HEK293 (cell line): Measurements from ENCODE around the gene ASPHD1.

ENCODE experiments used
- MEIS1 ChIP-seq: sonication (generic); formaldehyde crosslinking; IDR thresholded peaks from 2 replicates; pipeline ENCODE4 v1.8.1; 2022; ENCODE audit warnings: missing genetic modification reagents, mild to moderate bottlenecking, borderline replicate concordance
- MYNN ChIP-seq: fragments of 450-650 bp; formaldehyde crosslinking; IDR thresholded peaks from 2 replicates; pipeline ENCODE4 v1.5.1; 2016; ENCODE audit warnings: missing biosample characterization, missing genetic modification characterization, borderline replicate concordance
- ZNF112 ChIP-seq: fragments of 450-650 bp; formaldehyde crosslinking; IDR thresholded peaks from 2 replicates; pipeline ENCODE4 v1.5.0; 2017; ENCODE audit warnings: missing biosample characterization, missing genetic modification characterization
- ZNF148 ChIP-seq: fragments of 450-650 bp; formaldehyde crosslinking; IDR thresholded peaks from 2 replicates; pipeline ENCODE4 v1.5.0; 2017; ENCODE audit warnings: missing biosample characterization, missing genetic modification characterization, borderline replicate concordance
- ZNF214 ChIP-seq: fragments of 450-650 bp; formaldehyde crosslinking; IDR thresholded peaks from 2 replicates; pipeline ENCODE4 v1.5.1; 2017; ENCODE audit warnings: missing biosample characterization, mild to moderate bottlenecking, missing genetic modification characterization, borderline replicate concordance
- ZNF223 ChIP-seq: fragments of 450-650 bp; formaldehyde crosslinking; IDR thresholded peaks from 2 replicates; pipeline ENCODE4 v1.5.1; 2016; ENCODE audit warnings: missing biosample characterization, missing genetic modification characterization
- ZNF266 ChIP-seq: fragments of 450-650 bp; formaldehyde crosslinking; IDR thresholded peaks from 2 replicates; pipeline ENCODE4 v1.5.1; 2016; ENCODE audit warnings: missing biosample characterization, missing genetic modification characterization, low read depth
- ZNF335 ChIP-seq: fragments of 450-650 bp; formaldehyde crosslinking; conservative IDR thresholded peaks from 2 replicates; pipeline ENCODE4 v1.5.1; 2016; ENCODE audit warnings: missing biosample characterization, missing genetic modification characterization
- ZNF366 ChIP-seq: fragments of 450-650 bp; formaldehyde crosslinking; conservative IDR thresholded peaks from 2 replicates; pipeline ENCODE4 v1.5.1; 2016; ENCODE audit warnings: missing biosample characterization, missing genetic modification characterization
- ZNF426 ChIP-seq: fragments of 450-650 bp; formaldehyde crosslinking; IDR thresholded peaks from 2 replicates; pipeline ENCODE4 v1.5.1; 2017; ENCODE audit warnings: missing biosample characterization, missing genetic modification characterization, mild to moderate bottlenecking, inconsistent platforms, moderate library complexity
- ZNF514 ChIP-seq: fragments of 450-650 bp; formaldehyde crosslinking; IDR thresholded peaks from 2 replicates; pipeline ENCODE4 v1.5.1; 2016; ENCODE audit warnings: missing biosample characterization, missing genetic modification characterization
- ZNF596 ChIP-seq: fragments of 450-650 bp; IDR thresholded peaks from 2 replicates; pipeline ENCODE4 v1.5.0; 2018; ENCODE audit warnings: missing biosample characterization, mild to moderate bottlenecking, missing genetic modification characterization, moderate library complexity
- ZNF623 ChIP-seq: fragments of 450-650 bp; formaldehyde crosslinking; IDR thresholded peaks from 2 replicates; pipeline ENCODE4 v1.5.1; 2016; ENCODE audit warnings: missing biosample characterization, missing genetic modification characterization
- ZNF639 ChIP-seq: fragments of 450-650 bp; formaldehyde crosslinking; IDR thresholded peaks from 2 replicates; pipeline ENCODE4 v1.5.1; 2016; ENCODE audit warnings: missing biosample characterization, missing genetic modification characterization
- ZNF664 ChIP-seq: fragments of 450-650 bp; formaldehyde crosslinking; IDR thresholded peaks from 2 replicates; pipeline ENCODE4 v1.5.1; 2016; ENCODE audit warnings: missing biosample characterization, missing genetic modification characterization
- ZNF670 ChIP-seq: fragments of 450-650 bp; formaldehyde crosslinking; IDR thresholded peaks from 2 replicates; pipeline ENCODE4 v1.5.1; 2016; ENCODE audit warnings: missing biosample characterization, missing genetic modification characterization, low read depth
- ZNF747 ChIP-seq: fragments of 450-650 bp; formaldehyde crosslinking; IDR thresholded peaks from 2 replicates; pipeline ENCODE4 v1.5.1; 2016; ENCODE audit warnings: missing biosample characterization, missing genetic modification characterization
- ZNF843 ChIP-seq: fragments of 450-650 bp; formaldehyde crosslinking; IDR thresholded peaks from 2 replicates; pipeline ENCODE4 v1.5.1; 2016; ENCODE audit warnings: missing biosample characterization, missing genetic modification characterization
- ZSCAN23 ChIP-seq: fragments of 450-650 bp; formaldehyde crosslinking; IDR thresholded peaks from 2 replicates; pipeline ENCODE4 v1.5.1; 2016; ENCODE audit warnings: missing biosample characterization, missing genetic modification characterization
- TF ChIP-seq, protein P1 (sequence below): fragments of 450-650 bp; IDR thresholded peaks from 2 replicates; pipeline ENCODE4 v1.5.1; 2018; ENCODE audit warnings: missing biosample characterization, mild to moderate bottlenecking, missing genetic modification characterization
- TF ChIP-seq, protein P2 (sequence below): fragments of 450-650 bp; formaldehyde crosslinking; IDR thresholded peaks from 2 replicates; pipeline ENCODE4 v1.5.1; 2016; ENCODE audit warnings: missing biosample characterization, missing genetic modification characterization
- TF ChIP-seq, protein P3 (sequence below): fragments of 450-650 bp; formaldehyde crosslinking; IDR thresholded peaks from 2 replicates; pipeline ENCODE4 v1.5.1; 2016; ENCODE audit warnings: missing biosample characterization, missing genetic modification characterization
- TF ChIP-seq, protein P4 (sequence below): fragments of 450-650 bp; formaldehyde crosslinking; conservative IDR thresholded peaks from 2 replicates; pipeline ENCODE4 v1.5.1; 2016; ENCODE audit warnings: low read depth, missing biosample characterization, missing genetic modification characterization
- TF ChIP-seq, protein P5 (sequence below): fragments of 450-650 bp; formaldehyde crosslinking; conservative IDR thresholded peaks from 2 replicates; pipeline ENCODE4 v1.5.1; 2016; ENCODE audit warnings: low read depth, missing biosample characterization, missing genetic modification characterization

The ASPHD1 gene

GRCh38 chr16:29926711-29927052 is 26.4 kb downstream of the ASPHD1 start (continued):
- TF ChIP-seq ZNF366 (tag by site-specific recombination) (no peak), ZNF514 (tag by site-specific recombination) (no peak), ZNF266 (tag by site-specific recombination) (no peak), ZNF843 (tag by site-specific recombination) (no peak), ZNF223 (tag by site-specific recombination) (no peak), ZNF596 (tag by site-specific recombination) (no peak), MYNN (tag by site-specific recombination) (no peak), MEIS1 (CRISPR knock-in tag) (no peak), ZNF623 (no peak), ZNF214 (tag by site-specific recombination) (no peak), ZNF664 (tag by site-specific recombination) (no peak), ZNF670 (tag by site-specific recombination) (no peak), ZNF639 (tag by site-specific recombination) (no peak; the same call in 1 of the 2 replicates), ZNF426 (tag by site-specific recombination) (no peak), ZSCAN23 (no peak), ZNF148 (tag by site-specific recombination) (no peak), ZNF335 (tag by site-specific recombination) (peak; percentile 70; the same call in 1 of the 2 replicates), ZNF747 (tag by site-specific recombination) (no peak), ZNF112 (tag by site-specific recombination) (no peak)
- TF ChIP-seq, protein P1, sequence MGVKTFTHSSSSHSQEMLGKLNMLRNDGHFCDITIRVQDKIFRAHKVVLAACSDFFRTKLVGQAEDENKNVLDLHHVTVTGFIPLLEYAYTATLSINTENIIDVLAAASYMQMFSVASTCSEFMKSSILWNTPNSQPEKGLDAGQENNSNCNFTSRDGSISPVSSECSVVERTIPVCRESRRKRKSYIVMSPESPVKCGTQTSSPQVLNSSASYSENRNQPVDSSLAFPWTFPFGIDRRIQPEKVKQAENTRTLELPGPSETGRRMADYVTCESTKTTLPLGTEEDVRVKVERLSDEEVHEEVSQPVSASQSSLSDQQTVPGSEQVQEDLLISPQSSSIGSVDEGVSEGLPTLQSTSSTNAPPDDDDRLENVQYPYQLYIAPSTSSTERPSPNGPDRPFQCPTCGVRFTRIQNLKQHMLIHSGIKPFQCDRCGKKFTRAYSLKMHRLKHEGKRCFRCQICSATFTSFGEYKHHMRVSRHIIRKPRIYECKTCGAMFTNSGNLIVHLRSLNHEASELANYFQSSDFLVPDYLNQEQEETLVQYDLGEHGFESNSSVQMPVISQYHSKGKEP = no peak
- TF ChIP-seq, protein P2, sequence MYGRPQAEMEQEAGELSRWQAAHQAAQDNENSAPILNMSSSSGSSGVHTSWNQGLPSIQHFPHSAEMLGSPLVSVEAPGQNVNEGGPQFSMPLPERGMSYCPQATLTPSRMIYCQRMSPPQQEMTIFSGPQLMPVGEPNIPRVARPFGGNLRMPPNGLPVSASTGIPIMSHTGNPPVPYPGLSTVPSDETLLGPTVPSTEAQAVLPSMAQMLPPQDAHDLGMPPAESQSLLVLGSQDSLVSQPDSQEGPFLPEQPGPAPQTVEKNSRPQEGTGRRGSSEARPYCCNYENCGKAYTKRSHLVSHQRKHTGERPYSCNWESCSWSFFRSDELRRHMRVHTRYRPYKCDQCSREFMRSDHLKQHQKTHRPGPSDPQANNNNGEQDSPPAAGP = no peak
- TF ChIP-seq, protein P3, sequence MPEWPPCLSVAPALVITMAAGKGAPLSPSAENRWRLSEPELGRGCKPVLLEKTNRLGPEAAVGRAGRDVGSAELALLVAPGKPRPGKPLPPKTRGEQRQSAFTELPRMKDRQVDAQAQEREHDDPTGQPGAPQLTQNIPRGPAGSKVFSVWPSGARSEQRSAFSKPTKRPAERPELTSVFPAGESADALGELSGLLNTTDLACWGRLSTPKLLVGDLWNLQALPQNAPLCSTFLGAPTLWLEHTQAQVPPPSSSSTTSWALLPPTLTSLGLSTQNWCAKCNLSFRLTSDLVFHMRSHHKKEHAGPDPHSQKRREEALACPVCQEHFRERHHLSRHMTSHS = no peak
- TF ChIP-seq, protein P4, sequence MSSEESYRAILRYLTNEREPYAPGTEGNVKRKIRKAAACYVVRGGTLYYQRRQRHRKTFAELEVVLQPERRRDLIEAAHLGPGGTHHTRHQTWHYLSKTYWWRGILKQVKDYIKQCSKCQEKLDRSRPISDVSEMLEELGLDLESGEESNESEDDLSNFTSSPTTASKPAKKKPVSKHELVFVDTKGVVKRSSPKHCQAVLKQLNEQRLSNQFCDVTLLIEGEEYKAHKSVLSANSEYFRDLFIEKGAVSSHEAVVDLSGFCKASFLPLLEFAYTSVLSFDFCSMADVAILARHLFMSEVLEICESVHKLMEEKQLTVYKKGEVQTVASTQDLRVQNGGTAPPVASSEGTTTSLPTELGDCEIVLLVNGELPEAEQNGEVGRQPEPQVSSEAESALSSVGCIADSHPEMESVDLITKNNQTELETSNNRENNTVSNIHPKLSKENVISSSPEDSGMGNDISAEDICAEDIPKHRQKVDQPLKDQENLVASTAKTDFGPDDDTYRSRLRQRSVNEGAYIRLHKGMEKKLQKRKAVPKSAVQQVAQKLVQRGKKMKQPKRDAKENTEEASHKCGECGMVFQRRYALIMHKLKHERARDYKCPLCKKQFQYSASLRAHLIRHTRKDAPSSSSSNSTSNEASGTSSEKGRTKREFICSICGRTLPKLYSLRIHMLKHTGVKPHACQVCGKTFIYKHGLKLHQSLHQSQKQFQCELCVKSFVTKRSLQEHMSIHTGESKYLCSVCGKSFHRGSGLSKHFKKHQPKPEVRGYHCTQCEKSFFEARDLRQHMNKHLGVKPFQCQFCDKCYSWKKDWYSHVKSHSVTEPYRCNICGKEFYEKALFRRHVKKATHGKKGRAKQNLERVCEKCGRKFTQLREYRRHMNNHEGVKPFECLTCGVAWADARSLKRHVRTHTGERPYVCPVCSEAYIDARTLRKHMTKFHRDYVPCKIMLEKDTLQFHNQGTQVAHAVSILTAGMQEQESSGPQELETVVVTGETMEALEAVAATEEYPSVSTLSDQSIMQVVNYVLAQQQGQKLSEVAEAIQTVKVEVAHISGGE (tag by site-specific recombination) = 0 out of 2 replicates have a peak, but pooled peaks have one; percentile 4
- TF ChIP-seq, protein P5, sequence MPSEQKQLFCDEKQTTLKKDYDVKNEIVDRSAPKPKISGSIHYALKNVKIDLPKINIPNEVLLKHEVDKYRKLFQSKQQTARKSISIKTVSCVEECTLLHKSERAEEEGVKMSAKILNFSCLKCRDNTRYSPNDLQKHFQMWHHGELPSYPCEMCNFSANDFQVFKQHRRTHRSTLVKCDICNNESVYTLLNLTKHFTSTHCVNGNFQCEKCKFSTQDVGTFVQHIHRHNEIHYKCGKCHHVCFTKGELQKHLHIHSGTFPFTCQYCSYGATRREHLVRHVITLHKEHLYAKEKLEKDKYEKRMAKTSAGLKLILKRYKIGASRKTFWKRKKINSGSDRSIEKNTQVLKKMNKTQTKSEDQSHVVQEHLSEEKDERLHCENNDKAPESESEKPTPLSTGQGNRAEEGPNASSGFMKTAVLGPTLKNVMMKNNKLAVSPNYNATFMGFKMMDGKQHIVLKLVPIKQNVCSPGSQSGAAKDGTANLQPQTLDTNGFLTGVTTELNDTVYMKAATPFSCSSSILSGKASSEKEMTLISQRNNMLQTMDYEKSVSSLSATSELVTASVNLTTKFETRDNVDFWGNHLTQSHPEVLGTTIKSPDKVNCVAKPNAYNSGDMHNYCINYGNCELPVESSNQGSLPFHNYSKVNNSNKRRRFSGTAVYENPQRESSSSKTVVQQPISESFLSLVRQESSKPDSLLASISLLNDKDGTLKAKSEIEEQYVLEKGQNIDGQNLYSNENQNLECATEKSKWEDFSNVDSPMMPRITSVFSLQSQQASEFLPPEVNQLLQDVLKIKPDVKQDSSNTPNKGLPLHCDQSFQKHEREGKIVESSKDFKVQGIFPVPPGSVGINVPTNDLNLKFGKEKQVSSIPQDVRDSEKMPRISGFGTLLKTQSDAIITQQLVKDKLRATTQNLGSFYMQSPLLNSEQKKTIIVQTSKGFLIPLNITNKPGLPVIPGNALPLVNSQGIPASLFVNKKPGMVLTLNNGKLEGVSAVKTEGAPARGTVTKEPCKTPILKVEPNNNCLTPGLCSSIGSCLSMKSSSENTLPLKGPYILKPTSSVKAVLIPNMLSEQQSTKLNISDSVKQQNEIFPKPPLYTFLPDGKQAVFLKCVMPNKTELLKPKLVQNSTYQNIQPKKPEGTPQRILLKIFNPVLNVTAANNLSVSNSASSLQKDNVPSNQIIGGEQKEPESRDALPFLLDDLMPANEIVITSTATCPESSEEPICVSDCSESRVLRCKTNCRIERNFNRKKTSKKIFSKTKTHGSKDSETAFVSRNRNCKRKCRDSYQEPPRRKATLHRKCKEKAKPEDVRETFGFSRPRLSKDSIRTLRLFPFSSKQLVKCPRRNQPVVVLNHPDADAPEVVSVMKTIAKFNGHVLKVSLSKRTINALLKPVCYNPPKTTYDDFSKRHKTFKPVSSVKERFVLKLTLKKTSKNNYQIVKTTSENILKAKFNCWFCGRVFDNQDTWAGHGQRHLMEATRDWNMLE (tag by site-specific recombination) = no peak
